ENCODE measurements around the gene RBPJ. TPM values are rescaled to one million over a fixed set of nuclear protein-coding genes. Genes with fewer than 3 reads are reported as not detected.

RBPJ gene
- total RNA-seq, 1 donor from 2014 or later = 58.8 TPM

Other genes starting within 250 kb of the RBPJ start
- 0.25 TPM for gene CCKAR, start 169.5 kb downstream of the RBPJ start, total RNA-seq

Data from temporal lobe (tissue), 1 donor.